HCT116 (cell line): ENCODE measurements around the gene TSPEAR. TPM values are rescaled to one million over a fixed set of nuclear protein-coding genes. Genes with fewer than 3 reads are reported as not detected.

Experiments
- ATAC-seq: fragments of 200-7000 bp; cut with Tn5 transposase; 2 replicates; pipeline ENCODE4 v1.9.1; 2020; ENCODE audit warnings: mild to moderate bottlenecking, moderate library complexity
- BruUV-seq: library from RNA; stranded (reverse); fragments of 400-500 nt; replicated peaks from 2 replicates; lab custom pipeline; 2021; lab: Mats Ljungman, UMichigan
- CTCF ChIA-PET: fragments of 300-600 bp; sonication (Branson Sonifier 250); formaldehyde crosslinking; loops from one replicate; lab custom pipeline; 2021; ENCODE audit warnings: antibody characterized with exemption; lab: Charles Lee
- POLR2A ChIA-PET: fragments of 300-600, 350-600 bp; sonication (Branson Sonifier 250); formaldehyde crosslinking; loops from one replicate; lab custom pipeline; 2021; ENCODE audit warnings: antibody characterized with exemption; lab: Charles Lee
- RAD21 ChIA-PET, 2 experiments: fragments of 300-600 bp; sonication (Branson Sonifier 250); formaldehyde crosslinking; loops; one replicate each; lab custom pipeline; 2023; ENCODE audit warnings: low total read pairs in 2 of 2; ENCODE audit not compliant: uncharacterized antibody in 2 of 2, unreplicated experiment in 2 of 2, low non-redundant PET in 1 of 2; lab: Charles Lee
- DNase-seq: peaks from one replicate; pipeline ENCODE4 v3.0.0-alpha.2; 2010; ENCODE audit warnings: low read depth, low spot score
- H2AFZ ChIP-seq: fragments of 200-600 bp; shearing (Covaris generic), sonication (generic); 2 replicates; pipeline ENCODE4 v1.6.1; 2017; ENCODE audit warnings: low read depth, mixed run types, mixed read lengths, antibody characterized with exemption, low read length; ENCODE audit not compliant: poor library complexity, severe bottlenecking
- H3K27ac ChIP-seq: 2 replicates; pipeline ENCODE4 v1.5.1; 2012; ENCODE audit warnings: low read depth, low read length
- H3K27me3 ChIP-seq: fragments of 200-600 bp; sonication (generic); 2 replicates; pipeline ENCODE4 v1.6.1; 2016; ENCODE audit warnings: mixed run types, low read length, mixed read lengths; ENCODE audit not compliant: insufficient read depth
- H3K36me3 ChIP-seq, 2 experiments: fragments of 200-500 bp in 1 of 2; fragments of 200-600 bp in 1 of 2; sonication (Bioruptor generic) in 1 of 2; sonication (generic) in 1 of 2; 2 replicates each; pipeline versions ENCODE4 v1.5.1 to v1.6.1; 2014 to 2016; ENCODE audit warnings: low read length in 2 of 2, inconsistent platforms in 1 of 2, mixed read lengths in 1 of 2, mixed run types in 1 of 2; ENCODE audit not compliant: insufficient read depth in 2 of 2, control insufficient read depth in 1 of 2
- H3K4me1 ChIP-seq, 2 experiments: fragments of 200-600 bp in 1 of 2; sonication (generic) in 1 of 2; 2 replicates each; pipeline versions ENCODE4 v1.5.1 to v1.6.1; 2012 to 2017; ENCODE audit warnings: low read length in 2 of 2, inconsistent platforms in 1 of 2, mild to moderate bottlenecking in 1 of 2, mixed read lengths in 1 of 2, mixed run types in 1 of 2, moderate library complexity in 1 of 2; ENCODE audit not compliant: insufficient read depth in 2 of 2, control insufficient read depth in 1 of 2
- H3K4me2 ChIP-seq: fragments of 200-600 bp; sonication (generic); 2 replicates; pipeline ENCODE4 v1.6.1; 2017; ENCODE audit warnings: mixed run types, low read length, mixed read lengths
- H3K4me3 ChIP-seq, 2 experiments: fragments of 200-600 bp in 1 of 2; sonication (generic) in 1 of 2; replicated peaks in 1 of 2; 2 replicates each; pipeline ENCODE4 v1.5.1; 2011 to 2016; ENCODE audit warnings: low read length in 2 of 2, control low read depth in 1 of 2, low read depth in 1 of 2, mild to moderate bottlenecking in 1 of 2, mixed read lengths in 1 of 2, mixed run types in 1 of 2
- H3K79me2 ChIP-seq: fragments of 200-600 bp; sonication (generic); 2 replicates; pipeline ENCODE4 v1.6.1; 2017; ENCODE audit warnings: mild to moderate bottlenecking, mixed run types, low read length, moderate library complexity, mixed read lengths; ENCODE audit not compliant: insufficient read depth
- H3K9ac ChIP-seq: fragments of 200-600 bp; sonication (generic); 2 replicates; pipeline ENCODE4 v1.6.1; 2016; ENCODE audit warnings: low read length, mixed read lengths
- H3K9me2 ChIP-seq: fragments of 200-600 bp; sonication (generic), shearing (Covaris generic); 2 replicates; pipeline ENCODE4 v1.6.1; 2017; ENCODE audit warnings: mixed run types, mild to moderate bottlenecking, moderate library complexity; ENCODE audit not compliant: insufficient read depth
- H3K9me3 ChIP-seq, 2 experiments: fragments of 200-500 bp in 1 of 2; fragments of 200-600 bp in 1 of 2; sonication (Bioruptor generic) in 1 of 2; sonication (generic) in 1 of 2; 2 replicates each; pipeline ENCODE4 v1.6.1; 2014 to 2017; ENCODE audit warnings: low read length in 2 of 2, mixed read lengths in 2 of 2, inconsistent platforms in 1 of 2, low read depth in 1 of 2, mild to moderate bottlenecking in 1 of 2, mixed run types in 1 of 2, moderate library complexity in 1 of 2; ENCODE audit not compliant: control insufficient read depth in 1 of 2, insufficient read depth in 1 of 2
- H4K20me1 ChIP-seq: fragments of 200-600 bp; sonication (generic), shearing (Covaris generic); 2 replicates; pipeline ENCODE4 v1.6.1; 2017; ENCODE audit warnings: mixed run types, mild to moderate bottlenecking, moderate library complexity; ENCODE audit not compliant: insufficient read depth
- ATF3 ChIP-seq: IDR thresholded peaks from 2 replicates; pipeline ENCODE4 v1.6.1; 2012
- CBX3 ChIP-seq: IDR thresholded peaks from 2 replicates; pipeline ENCODE4 v1.6.1; 2012; ENCODE audit warnings: low read depth
- CTCF ChIP-seq, 3 experiments: fragments of 200-600 bp in 1 of 3; sonication (generic) in 1 of 3; IDR thresholded peaks in 2 of 3; conservative IDR thresholded peaks in 1 of 3; 2 replicates each; pipeline ENCODE4 v1.5.1; 2012 to 2017; ENCODE audit warnings: low read depth in 2 of 3, low read length in 2 of 3, antibody characterized with exemption in 1 of 3, borderline replicate concordance in 1 of 3, control low read depth in 1 of 3, mild to moderate bottlenecking in 1 of 3, mixed read lengths in 1 of 3, mixed run types in 1 of 3, moderate library complexity in 1 of 3; ENCODE audit not compliant: insufficient read depth in 1 of 3
- EGR1 ChIP-seq: IDR thresholded peaks from 2 replicates; pipeline ENCODE4 v1.6.1; 2012; ENCODE audit warnings: low read depth
- EZH2 ChIP-seq: fragments of 200-600 bp; sonication (generic); IDR thresholded peaks from 2 replicates; pipeline ENCODE4 v1.6.1; 2017; ENCODE audit warnings: antibody characterized with exemption, mixed run types
- EZH2phosphoT487 ChIP-seq: fragments of 200-600 bp; IDR thresholded peaks from 2 replicates; pipeline ENCODE4 v1.6.1; 2018; ENCODE audit warnings: antibody characterized with exemption, borderline replicate concordance
- FOSL1 ChIP-seq: IDR thresholded peaks from 2 replicates; pipeline ENCODE4 v1.6.1; 2012; ENCODE audit warnings: low read depth
- MAX ChIP-seq: IDR thresholded peaks from 2 replicates; pipeline ENCODE4 v1.6.1; 2012
- POLR2A ChIP-seq: IDR thresholded peaks from 2 replicates; pipeline ENCODE4 v1.7.0; 2011; ENCODE audit warnings: borderline replicate concordance; ENCODE audit not compliant: insufficient read depth, insufficient read length; ENCODE audit errors: extremely low read depth
- POLR2AphosphoS5 ChIP-seq: IDR thresholded peaks from 2 replicates; pipeline ENCODE4 v1.6.1; 2011; ENCODE audit warnings: mild to moderate bottlenecking, low read depth, low read length, moderate library complexity
- YY1 ChIP-seq: IDR thresholded peaks from 2 replicates; pipeline ENCODE4 v1.6.1; 2011; ENCODE audit warnings: low read length, low read depth, moderate library complexity, mild to moderate bottlenecking; ENCODE audit not compliant: insufficient replicate concordance; ENCODE audit errors: extremely low read depth
- ZBTB33 ChIP-seq: IDR thresholded peaks from 2 replicates; pipeline ENCODE4 v1.6.1; 2011; ENCODE audit warnings: mild to moderate bottlenecking, low read length, moderate library complexity; ENCODE audit not compliant: insufficient replicate concordance; ENCODE audit errors: extremely low read depth
- ZFX ChIP-seq: fragments of 450-650 bp; IDR thresholded peaks from 2 replicates; pipeline ENCODE4 v1.6.1; 2017
- ZNF274 ChIP-seq: fragments of 200-500 bp; sonication (Bioruptor generic); IDR thresholded peaks from 2 replicates; pipeline ENCODE4 v1.6.1; 2014; ENCODE audit warnings: mild to moderate bottlenecking, low read depth, low read length, inconsistent platforms
- intact Hi-C: fragments of 100-400 bp; cut with micrococcal nuclease; formaldehyde crosslinking; loops from 2 replicates; pipeline ENCODE4 v1.10.0; 2022
- total RNA-seq: library from RNA; stranded (reverse); gene quantifications from one replicate; pipeline ENCODE4 v1.2.1, GENCODE V29; 2021; ENCODE audit not compliant: unreplicated experiment

Gene TSPEAR
- total RNA-seq, 1 experiment from 2014 or later: not detected

GRCh38 chr21:44644878-44645277, 66.5 kb downstream of the TSPEAR start:
- Histone ChIP-seq H3K4me1 (no peaks in the 10 kb centered on the region), H3K9me3 (peaks cover 6 to 17% of the 10 kb centered on the region in 2 experiments; a peak in 2 of 4 replicates), H3K36me3 (no peaks in the 10 kb centered on the region), H3K9me2 (no peaks in the 10 kb centered on the region), H3K27me3 (peaks cover 6% of the 10 kb centered on the region; the same call in 1 of the 2 replicates), H3K9ac (no peak overlapping the region), H3K4me3 (no peak overlapping the region), H4K20me1 (no peaks in the 10 kb centered on the region), H3K79me2 (no peaks in the 10 kb centered on the region), H3K27ac (no peak overlapping the region), H2AFZ (no peak overlapping the region), H3K4me2 (no peak overlapping the region)
- ATAC-seq (no peak), DNase-seq (no peak)
- TF ChIP-seq POLR2A: no peak
- no peak for TF ChIP-seq MAX
- no peak for TF ChIP-seq POLR2AphosphoS5
- TF ChIP-seq CTCF (IDR thresholded peaks at IDR 0.05 in 2 of 3, conservative IDR thresholded peaks at IDR 0.05 in 1 of 3; ENCODE audit: borderline replicate concordance in 1 of 3, insufficient read depth in 1 of 3, low read depth in 2 of 3, low read length in 2 of 3): no peak
- no peak for TF ChIP-seq ZFX
- no peak for TF ChIP-seq ZBTB33
- no peak for TF ChIP-seq EZH2phosphoT487
- no peak for TF ChIP-seq FOSL1
- no peak for TF ChIP-seq EGR1
- TF ChIP-seq EZH2: no peak
- no peak for TF ChIP-seq ZNF274
- TF ChIP-seq CBX3: no peak
- no peak for TF ChIP-seq YY1
- no peak for TF ChIP-seq ATF3
- BruUV-seq: no TSS peak
- POLR2A ChIA-PET: no interaction called here
- intact Hi-C loops: no loop called here
- CTCF ChIA-PET: no interaction called here
- RAD21 ChIA-PET: no interaction called here
